Measurements from ENCODE around the gene WFDC1. TPM values are rescaled to one million over a fixed set of nuclear protein-coding genes. Genes with fewer than 3 reads are reported as not detected.

The WFDC1 gene
- total RNA-seq, 3 donors from 2014 or later = 0.16 to 3.3 (median 1.3) TPM

DNA sequence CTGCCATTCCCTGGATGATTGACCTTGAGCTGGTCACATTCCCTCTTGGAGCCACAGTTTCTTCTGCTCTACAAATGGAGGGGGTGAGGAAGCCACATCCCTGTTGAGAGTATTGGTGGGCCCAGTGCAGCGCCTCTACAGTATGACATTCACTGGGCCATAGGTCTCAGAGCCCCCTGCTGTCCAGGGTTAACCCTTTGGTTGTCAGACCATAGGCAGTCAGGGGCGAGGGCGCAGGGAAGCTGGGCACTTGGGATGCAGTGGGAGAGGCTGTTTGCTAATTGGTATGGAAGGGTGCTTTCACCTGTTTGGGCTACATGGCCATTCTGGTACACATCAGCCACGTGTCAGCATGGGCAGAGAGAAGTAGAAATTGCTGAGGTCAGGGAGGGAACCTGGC lies 27.3 kb upstream of the WFDC1 start:
- intact Hi-C loops (cut with DNase I; ENCODE audit: low total_unique reads) = no loop called here
- H3K4me1 ChIP-seq = no peaks in the 10 kb centered on the region
- H3K27me3 ChIP-seq = no peaks in the 10 kb centered on the region
- no peak overlapping the region for H3K4me3 ChIP-seq
- H3K36me3 ChIP-seq = no peaks in the 10 kb centered on the region
- no peak for TF ChIP-seq POLR2AphosphoS5 (IDR thresholded peaks at IDR 0.05)
- TF ChIP-seq, protein P1, sequence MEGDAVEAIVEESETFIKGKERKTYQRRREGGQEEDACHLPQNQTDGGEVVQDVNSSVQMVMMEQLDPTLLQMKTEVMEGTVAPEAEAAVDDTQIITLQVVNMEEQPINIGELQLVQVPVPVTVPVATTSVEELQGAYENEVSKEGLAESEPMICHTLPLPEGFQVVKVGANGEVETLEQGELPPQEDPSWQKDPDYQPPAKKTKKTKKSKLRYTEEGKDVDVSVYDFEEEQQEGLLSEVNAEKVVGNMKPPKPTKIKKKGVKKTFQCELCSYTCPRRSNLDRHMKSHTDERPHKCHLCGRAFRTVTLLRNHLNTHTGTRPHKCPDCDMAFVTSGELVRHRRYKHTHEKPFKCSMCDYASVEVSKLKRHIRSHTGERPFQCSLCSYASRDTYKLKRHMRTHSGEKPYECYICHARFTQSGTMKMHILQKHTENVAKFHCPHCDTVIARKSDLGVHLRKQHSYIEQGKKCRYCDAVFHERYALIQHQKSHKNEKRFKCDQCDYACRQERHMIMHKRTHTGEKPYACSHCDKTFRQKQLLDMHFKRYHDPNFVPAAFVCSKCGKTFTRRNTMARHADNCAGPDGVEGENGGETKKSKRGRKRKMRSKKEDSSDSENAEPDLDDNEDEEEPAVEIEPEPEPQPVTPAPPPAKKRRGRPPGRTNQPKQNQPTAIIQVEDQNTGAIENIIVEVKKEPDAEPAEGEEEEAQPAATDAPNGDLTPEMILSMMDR (IDR thresholded peaks at IDR 0.05) = no peak
- TF ChIP-seq POLR2A (IDR thresholded peaks at IDR 0.05) = no peak
- no peak overlapping the region for H3K27ac ChIP-seq
- no peaks in the 10 kb centered on the region for H3K9me3 ChIP-seq
- DNase-seq (ENCODE audit: low spot score in 2 of 2) = no peak

DNA sequence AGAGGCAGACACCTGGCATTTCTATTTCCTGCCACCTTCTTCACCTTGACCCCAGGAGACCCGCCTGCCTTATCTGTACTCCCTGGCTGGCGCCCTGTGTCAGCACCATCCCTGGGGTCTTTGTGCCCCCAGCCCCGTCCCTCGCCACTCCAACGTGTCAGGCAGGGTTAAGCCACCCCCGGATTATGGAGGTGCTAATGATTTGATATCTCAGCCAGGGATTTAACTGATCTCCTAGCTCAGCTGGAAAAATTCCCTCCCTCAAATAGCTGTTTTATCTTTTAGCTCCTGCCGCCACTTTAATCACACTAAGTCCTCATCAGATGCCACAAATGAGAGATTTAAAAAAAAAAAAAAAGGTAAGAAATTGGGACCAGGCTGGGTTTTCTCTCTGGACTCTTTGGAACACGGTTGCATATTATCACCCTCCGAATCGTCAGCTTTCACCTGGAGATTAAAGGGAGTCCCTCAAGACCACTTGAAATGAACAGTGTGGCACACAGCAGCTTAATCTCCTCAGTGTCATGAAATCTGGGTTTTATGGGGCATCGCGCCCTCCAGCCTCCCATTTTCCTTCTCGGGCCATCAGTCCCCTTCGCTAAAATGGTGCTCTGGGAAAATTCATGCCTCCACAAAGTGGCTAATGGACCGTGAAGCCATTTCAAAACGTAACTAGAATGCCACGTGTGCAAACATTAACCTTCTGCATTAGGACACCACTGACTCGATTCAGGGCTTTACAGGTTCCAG lies 26.2 kb upstream of the WFDC1 start:
- DNase-seq (ENCODE audit: low spot score in 2 of 2) = no peak
- Histone ChIP-seq H3K36me3 (no peaks in the 10 kb centered on the region), H3K9me3 (no peaks in the 10 kb centered on the region), H3K27me3 (no peaks in the 10 kb centered on the region), H3K4me1 (no peaks in the 10 kb centered on the region), H3K27ac (no peak overlapping the region), H3K4me3 (no peak overlapping the region)
- intact Hi-C loops (cut with DNase I; ENCODE audit: low total_unique reads) = no loop called here
- TF ChIP-seq POLR2A (IDR thresholded peaks at IDR 0.05) (no peak), POLR2AphosphoS5 (IDR thresholded peaks at IDR 0.05) (no peak)
- TF ChIP-seq, protein P1 (IDR thresholded peaks at IDR 0.05) = no peak

DNA sequence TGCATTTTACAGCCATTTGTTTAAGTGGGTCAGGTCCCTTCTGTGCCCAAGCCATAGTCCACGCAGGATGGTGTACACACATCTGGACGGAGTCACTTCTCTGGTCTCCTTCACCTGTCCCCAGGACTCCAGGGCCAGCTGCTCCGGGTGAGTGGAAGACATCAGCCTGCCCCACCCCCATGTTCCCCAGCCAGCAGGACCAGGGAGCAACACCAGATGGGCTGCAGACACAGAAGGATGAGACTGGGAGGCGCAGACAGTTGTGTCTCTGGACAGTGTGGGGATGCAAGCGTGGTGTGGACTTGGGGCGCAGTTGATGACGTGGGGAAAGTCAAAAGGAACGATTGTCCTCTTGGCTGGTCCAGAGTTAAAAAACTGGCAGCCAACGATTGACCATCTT lies 24.6 kb upstream of the WFDC1 start:
- intact Hi-C loops (cut with DNase I; ENCODE audit: low total_unique reads) = loop anchor here (10.0 kb wide), 1 partner anchor 215 kb away; no protein-coding TSS in a partner anchor

DNA sequence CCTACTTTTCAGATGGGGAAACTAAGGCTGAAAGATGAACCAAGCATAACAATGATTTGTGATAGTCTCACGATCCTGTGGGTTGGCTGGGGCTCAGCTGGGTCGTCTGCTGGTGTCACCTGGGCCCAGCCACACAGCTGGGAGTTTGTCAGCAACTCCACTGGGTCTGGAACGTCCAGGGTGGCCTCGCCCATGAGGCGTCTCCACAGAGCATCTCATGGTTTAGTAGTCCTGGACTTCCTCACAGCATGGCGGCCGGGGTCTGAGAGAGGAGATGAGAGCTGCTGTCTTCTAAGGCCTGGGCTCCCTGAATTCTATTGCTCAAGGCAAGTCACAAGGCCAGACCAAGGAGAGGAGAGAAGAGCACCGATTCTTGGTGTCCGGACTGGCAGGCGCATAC lies 24.1 kb upstream of the WFDC1 start:
- no peaks in the 10 kb centered on the region for H3K4me1 ChIP-seq
- DNase-seq (ENCODE audit: low spot score in 2 of 2) = no peak
- intact Hi-C loops (cut with DNase I; ENCODE audit: low total_unique reads) = loop anchor here (10.0 kb wide), 1 partner anchor 214 kb away; no protein-coding TSS in a partner anchor
- H3K9me3 ChIP-seq = no peaks in the 10 kb centered on the region
- no peak overlapping the region for H3K4me3 ChIP-seq
- H3K36me3 ChIP-seq = no peaks in the 10 kb centered on the region
- H3K27ac ChIP-seq = no peak overlapping the region
- H3K27me3 ChIP-seq = no peaks in the 10 kb centered on the region
- no peak for TF ChIP-seq POLR2A (IDR thresholded peaks at IDR 0.05)
- TF ChIP-seq, protein P1 (IDR thresholded peaks at IDR 0.05) = no peak
- TF ChIP-seq POLR2AphosphoS5 (IDR thresholded peaks at IDR 0.05) = no peak

More for the DNA sequence above, 24.6 kb upstream of the WFDC1 start:
- Histone ChIP-seq H3K4me1 (no peaks in the 10 kb centered on the region), H3K27me3 (no peaks in the 10 kb centered on the region), H3K36me3 (no peaks in the 10 kb centered on the region), H3K27ac (no peak overlapping the region), H3K9me3 (no peaks in the 10 kb centered on the region), H3K4me3 (no peak overlapping the region)
- TF ChIP-seq POLR2A (IDR thresholded peaks at IDR 0.05) (no peak), POLR2AphosphoS5 (IDR thresholded peaks at IDR 0.05) (no peak)
- TF ChIP-seq, protein P1 (IDR thresholded peaks at IDR 0.05) = no peak
- DNase-seq (ENCODE audit: low spot score in 2 of 2) = no peak

DNA sequence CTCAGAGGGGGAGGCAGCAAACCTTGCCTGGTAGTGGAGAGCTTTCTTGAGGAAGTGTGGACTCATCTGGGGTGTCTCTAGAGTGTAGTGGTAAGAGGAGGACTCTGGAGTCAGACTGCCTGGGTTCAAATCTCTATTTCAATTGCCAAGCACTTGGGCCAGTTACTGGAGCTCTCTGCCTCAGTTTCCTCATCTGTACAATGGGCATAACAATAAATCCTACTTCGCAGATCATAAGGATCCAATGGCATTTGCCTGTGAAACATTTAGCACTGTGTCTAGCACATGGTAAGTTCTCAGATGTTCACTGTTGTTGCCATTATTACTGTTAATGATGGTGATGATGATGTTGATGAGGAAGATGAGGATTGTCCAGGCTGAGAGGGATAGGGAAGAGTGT lies 23.6 kb upstream of the WFDC1 start:
- H3K4me3 ChIP-seq = no peak overlapping the region
- no peak for DNase-seq (ENCODE audit: low spot score in 2 of 2)
- no peaks in the 10 kb centered on the region for H3K27me3 ChIP-seq
- H3K27ac ChIP-seq = no peak overlapping the region
- intact Hi-C loops (cut with DNase I; ENCODE audit: low total_unique reads) = loop anchor here (10.0 kb wide), 1 partner anchor 214 kb away; no protein-coding TSS in a partner anchor
- TF ChIP-seq POLR2A (IDR thresholded peaks at IDR 0.05) (no peak), POLR2AphosphoS5 (IDR thresholded peaks at IDR 0.05) (no peak)
- TF ChIP-seq, protein P1 (IDR thresholded peaks at IDR 0.05) = no peak
- no peaks in the 10 kb centered on the region for H3K36me3 ChIP-seq
- no peaks in the 10 kb centered on the region for H3K4me1 ChIP-seq
- no peaks in the 10 kb centered on the region for H3K9me3 ChIP-seq
